NCI-H2107 (cell line): ENCODE results near the gene MBIP.

Experiments
- DNase-seq: peaks from one replicate; lab custom pipeline; 2025; lab: John Stamatoyannopoulos, UW

The MBIP gene

DNA sequence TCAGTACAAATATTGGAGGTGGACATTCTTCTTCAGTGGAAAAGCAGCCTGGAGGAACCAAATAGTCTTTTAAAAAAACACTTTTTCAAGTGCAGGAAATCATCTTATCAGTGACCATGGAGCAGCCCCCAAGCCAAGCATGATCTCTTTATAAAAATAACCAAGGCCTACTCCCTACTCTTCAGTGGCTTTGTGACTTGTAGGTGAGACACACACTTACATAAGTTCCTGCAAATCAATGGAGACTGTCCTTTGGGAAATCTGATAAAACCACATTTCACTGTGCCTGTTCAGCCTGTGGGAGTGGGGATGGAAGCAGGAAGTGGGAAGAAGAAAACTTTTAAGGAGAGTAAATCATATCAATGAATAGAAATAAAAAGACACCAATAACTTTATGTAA lies 56.3 kb downstream of the MBIP start:
- DNase-seq, result no peak

DNA sequence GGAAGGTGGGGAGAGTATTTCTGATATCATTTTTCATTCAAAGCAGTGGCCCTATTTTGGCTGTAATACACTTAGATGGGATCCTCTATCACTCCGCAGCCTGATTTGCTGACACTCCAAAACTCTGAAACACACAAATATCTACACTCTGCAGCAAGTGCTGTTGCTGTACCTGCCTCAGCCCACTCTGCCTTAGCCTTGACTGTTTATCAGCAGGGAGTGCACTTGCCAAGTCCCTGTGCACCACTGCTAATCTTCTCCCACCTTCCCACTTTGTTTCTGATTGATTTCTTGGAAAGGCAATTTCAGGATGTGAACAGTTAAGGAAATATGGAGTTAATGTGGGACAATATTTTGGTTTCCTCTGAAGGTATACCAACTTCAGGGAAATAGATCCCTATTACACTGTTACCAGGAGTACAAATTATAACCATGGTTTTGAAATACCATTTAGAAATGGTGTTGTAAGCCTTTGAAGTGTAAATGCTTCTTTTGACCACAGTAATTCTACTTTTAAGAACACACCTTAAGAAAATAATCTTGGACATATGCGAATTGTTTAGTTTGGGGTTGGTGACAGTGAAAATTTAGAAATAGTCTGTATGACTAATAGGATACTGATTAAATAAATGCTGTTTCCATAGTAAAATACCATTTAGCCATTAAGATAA lies 59.3 kb downstream of the MBIP start:
- DNase-seq, result no peak

DNA sequence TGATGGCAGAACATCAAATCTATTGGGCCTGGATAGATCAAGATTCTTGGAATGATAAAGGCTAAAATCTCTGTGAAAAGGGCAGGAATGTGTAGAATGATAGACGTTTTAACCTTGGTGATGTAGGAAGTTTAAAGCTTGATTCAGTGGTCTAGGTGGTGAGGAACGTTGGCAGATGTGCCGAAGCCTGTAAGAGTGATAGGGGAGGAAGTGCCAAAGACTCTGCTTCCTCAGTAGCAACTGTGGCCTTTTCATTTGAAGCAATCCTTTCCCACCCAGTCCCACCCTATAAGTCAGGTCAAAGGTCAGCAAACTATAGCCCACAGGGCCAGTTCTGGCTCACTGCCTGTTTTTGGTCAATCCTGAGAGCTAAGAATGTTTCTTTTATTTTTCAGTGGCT lies 62.2 kb downstream of the MBIP start:
- no peak for DNase-seq

DNA sequence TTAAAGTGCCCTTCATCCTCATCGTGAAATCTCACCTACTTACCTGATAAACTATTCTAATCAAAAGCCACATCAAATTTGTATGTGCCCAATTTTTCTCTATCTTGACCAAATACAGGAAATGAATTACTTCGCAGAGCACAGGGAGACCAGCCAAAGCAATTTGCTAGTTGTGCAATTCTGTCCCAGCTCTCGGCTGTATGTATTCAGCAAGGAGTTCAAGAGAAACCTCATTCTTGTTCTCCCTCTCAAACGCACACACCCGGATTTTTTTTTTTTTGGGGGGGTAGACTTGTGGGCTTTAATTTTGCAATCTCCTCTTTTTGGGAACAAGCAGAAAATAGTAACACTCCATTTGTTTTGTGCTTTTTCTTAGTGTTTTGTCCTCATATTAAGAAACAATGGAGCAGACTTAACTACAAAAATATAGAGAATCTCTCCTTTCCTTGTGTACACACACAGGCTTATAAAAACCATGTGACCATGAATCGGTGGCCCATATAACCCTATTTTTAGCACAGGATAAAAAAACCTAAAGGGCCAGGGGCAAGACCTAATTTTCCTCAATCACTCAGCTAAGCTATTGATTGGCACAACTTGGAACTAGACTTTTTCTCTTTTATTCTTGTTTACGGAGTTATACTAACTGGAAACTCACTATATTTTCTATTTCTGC lies 64.2 kb downstream of the MBIP start:
- no peak for DNase-seq

DNA sequence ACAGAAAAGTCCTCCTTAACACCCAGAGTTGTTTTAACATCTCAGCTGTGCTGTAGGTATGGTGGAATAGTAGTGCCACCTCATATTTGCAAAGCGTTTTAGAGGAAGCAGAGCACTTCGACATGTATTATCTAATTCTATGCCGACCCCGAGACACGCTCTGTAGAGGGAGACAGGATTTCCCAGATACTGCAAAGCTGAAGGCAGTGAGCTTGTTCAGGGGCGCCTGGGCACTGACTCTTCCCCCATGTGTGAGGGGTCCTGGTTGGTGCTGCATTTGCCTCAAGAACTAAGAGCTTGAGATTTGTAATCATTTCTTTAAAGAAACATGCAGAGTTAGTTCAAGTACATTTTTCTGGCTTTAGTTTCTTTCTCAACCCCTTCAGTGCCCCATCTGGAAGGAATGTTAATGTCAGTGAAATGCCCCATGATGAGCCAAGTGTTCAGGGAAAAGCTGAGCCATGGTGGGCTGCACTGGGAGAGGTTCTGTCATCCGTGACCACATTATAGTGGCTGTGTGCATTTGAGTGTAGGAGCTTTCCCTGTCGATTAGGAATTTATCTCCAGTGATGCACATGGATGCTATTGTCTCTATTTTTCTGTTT lies 66.3 kb downstream of the MBIP start:
- no peak for DNase-seq
